ENCODE results near the gene SQOR. TPM values are rescaled to one million over a fixed set of nuclear protein-coding genes. Genes with fewer than 3 reads are reported as not detected.

Gene SQOR
- total RNA-seq, 1 experiment from 2014 or later, result 17.6 TPM

DNA sequence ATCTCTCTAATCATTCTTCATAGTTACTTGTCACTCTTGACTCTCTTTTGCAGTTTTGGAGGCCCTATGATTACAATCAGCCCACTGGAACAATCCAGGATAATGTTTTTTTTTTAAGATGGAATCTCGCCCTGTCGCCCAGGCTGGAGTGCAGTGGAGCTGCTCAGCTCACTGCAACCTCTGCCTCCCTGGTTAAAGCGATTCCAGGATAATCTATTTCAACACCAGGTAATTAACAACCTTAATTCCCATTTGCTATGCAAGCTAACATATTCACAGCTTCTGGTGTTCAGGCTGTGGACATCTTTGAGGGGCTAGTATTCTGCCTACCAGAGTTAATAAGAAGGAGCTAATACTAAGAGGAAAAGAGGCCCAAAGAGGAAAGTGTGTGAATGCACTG lies 48.7 kb upstream of the SQOR start:
- Histone ChIP-seq H3K36me3 (ENCODE audit: control insufficient read depth in 1 of 2, insufficient read depth in 2 of 2, low read length in 2 of 2) (no peaks in the 10 kb centered on the region), H3K4me3 (replicated peaks in 1 of 2; ENCODE audit: low read depth in 1 of 2, low read length in 2 of 2) (peak overlapping the region; percentile 74 to 89), H3K9me3 (ENCODE audit: control insufficient read depth in 1 of 2, insufficient read depth in 1 of 2, low read depth in 1 of 2, low read length in 2 of 2) (no peaks in the 10 kb centered on the region), H2AFZ (ENCODE audit: low read depth, low read length, poor library complexity, severe bottlenecking) (no peak overlapping the region), H3K79me2 (ENCODE audit: insufficient read depth, low read length) (peaks cover 51% of the 10 kb centered on the region), H3K27ac (ENCODE audit: low read depth, low read length) (peak overlapping the region; percentile 93), H3K4me2 (ENCODE audit: low read length) (peak overlapping the region; percentile 78), H3K27me3 (ENCODE audit: insufficient read depth, low read length) (no peaks in the 10 kb centered on the region), H3K9ac (ENCODE audit: low read length) (peak overlapping the region; percentile 96), H4K20me1 (ENCODE audit: insufficient read depth) (no peaks in the 10 kb centered on the region), H3K9me2 (ENCODE audit: insufficient read depth) (no peaks in the 10 kb centered on the region), H3K4me1 (ENCODE audit: control insufficient read depth in 1 of 2, insufficient read depth in 2 of 2, low read length in 2 of 2) (peaks cover 7 to 18% of the 10 kb centered on the region in 2 experiments; a peak in 3 of 4 replicates)
- DNase-seq (ENCODE audit: low read depth, low spot score) (no peak), ATAC-seq (no peak)
- TF ChIP-seq EGR1 (IDR thresholded peaks at IDR 0.05; ENCODE audit: low read depth) (no peak), ZNF274 (IDR thresholded peaks at IDR 0.05; ENCODE audit: low read depth, low read length) (no peak), JUND (IDR thresholded peaks at IDR 0.05) (no peak)
- TF ChIP-seq, protein P1, sequence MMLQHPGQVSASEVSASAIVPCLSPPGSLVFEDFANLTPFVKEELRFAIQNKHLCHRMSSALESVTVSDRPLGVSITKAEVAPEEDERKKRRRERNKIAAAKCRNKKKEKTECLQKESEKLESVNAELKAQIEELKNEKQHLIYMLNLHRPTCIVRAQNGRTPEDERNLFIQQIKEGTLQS (IDR thresholded peaks at IDR 0.05), result no peak
- no TSS peak for BruUV-seq (replicated peaks)
- ChIA-PET CTCF (interaction anchor here (0.7 to 2.5 kb wide), 6 partner anchors 12 to 423 kb away, joined by 3 to 11 read pairs (median 4); no protein-coding TSS in a partner anchor), POLR2A (interaction anchor here (1.1 to 1.6 kb wide), 5 partner anchors 9 to 184 kb away, joined by 3 to 9 read pairs (median 5); a partner anchor contains a TSS), RAD21 (ENCODE audit: low non-redundant PET in 1 of 2, low total read pairs in 2 of 2, uncharacterized antibody in 2 of 2, unreplicated experiment in 2 of 2) (no interaction called here)
- intact Hi-C loops (cut with micrococcal nuclease), result no loop called here

GRCh38 chr15:45586601-45587094 lies 48.2 kb upstream of the SQOR start:
- peak overlapping the region; percentile 78 for H3K4me2 ChIP-seq (ENCODE audit: low read length)
- H2AFZ ChIP-seq (ENCODE audit: low read depth, low read length, poor library complexity, severe bottlenecking), result no peak overlapping the region
- no peak for DNase-seq (ENCODE audit: low read depth, low spot score)
- no peaks in the 10 kb centered on the region for H3K9me3 ChIP-seq (ENCODE audit: control insufficient read depth in 1 of 2, insufficient read depth in 1 of 2, low read depth in 1 of 2, low read length in 2 of 2)
- H3K36me3 ChIP-seq (ENCODE audit: control insufficient read depth in 1 of 2, insufficient read depth in 2 of 2, low read length in 2 of 2), result no peaks in the 10 kb centered on the region
- peak overlapping the region; percentile 93 for H3K27ac ChIP-seq (ENCODE audit: low read depth, low read length)
- intact Hi-C loops (cut with micrococcal nuclease), result loop anchor here (1.0 kb wide), 1 partner anchor 184 kb away; a partner anchor contains a TSS
- ATAC-seq, result peak; percentile 12; the same call in 1 of the 2 replicates
- H4K20me1 ChIP-seq (ENCODE audit: insufficient read depth), result no peaks in the 10 kb centered on the region
- TSS peak; percentile 86 for BruUV-seq (replicated peaks)
- peak overlapping the region; percentile 74 to 89 for H3K4me3 ChIP-seq (replicated peaks in 1 of 2; ENCODE audit: low read depth in 1 of 2, low read length in 2 of 2)
- H3K9me2 ChIP-seq (ENCODE audit: insufficient read depth), result no peaks in the 10 kb centered on the region
- H3K27me3 ChIP-seq (ENCODE audit: insufficient read depth, low read length), result no peaks in the 10 kb centered on the region
- peak overlapping the region; percentile 96 for H3K9ac ChIP-seq (ENCODE audit: low read length)
- ChIA-PET CTCF (interaction anchor here (0.7 to 2.5 kb wide), 5 partner anchors 13 to 424 kb away, joined by 3 to 11 read pairs (median 4); no protein-coding TSS in a partner anchor), RAD21 (ENCODE audit: low non-redundant PET in 1 of 2, low total read pairs in 2 of 2, uncharacterized antibody in 2 of 2, unreplicated experiment in 2 of 2) (no interaction called here), POLR2A (interaction anchor here (0.9 to 1.6 kb wide), 7 partner anchors 8 to 185 kb away, joined by 3 to 9 read pairs (median 4); a partner anchor contains a TSS)
- H3K4me1 ChIP-seq (ENCODE audit: control insufficient read depth in 1 of 2, insufficient read depth in 2 of 2, low read length in 2 of 2), result peaks cover 7 to 18% of the 10 kb centered on the region in 2 experiments; a peak in 3 of 4 replicates
- peaks cover 56% of the 10 kb centered on the region for H3K79me2 ChIP-seq (ENCODE audit: insufficient read depth, low read length)
- TF ChIP-seq JUND (IDR thresholded peaks at IDR 0.05) (no peak), SRF (IDR thresholded peaks at IDR 0.05; ENCODE audit: low read depth) (no peak)
